Gastroesophageal sphincter (tissue), 2 donors: ENCODE measurements around the gene GLI2.

Experiments used
- EP300 ChIP-seq: sonication (generic); formaldehyde crosslinking; IDR thresholded peaks from one replicate; pipeline ENCODE4 v1.6.1; 2017; ENCODE audit warnings: antibody characterized with exemption, mild to moderate bottlenecking
- POLR2A ChIP-seq, 2 donors: fragments of 450-650 bp; IDR thresholded peaks; one replicate each; pipeline ENCODE4 v1.6.1; 2017; ENCODE audit warnings: antibody characterized with exemption in 2 of 2, mild to moderate bottlenecking in 2 of 2, moderate library complexity in 1 of 2
- POLR2AphosphoS5 ChIP-seq: sonication (generic); formaldehyde crosslinking; IDR thresholded peaks from one replicate; pipeline ENCODE4 v1.6.1; 2017; ENCODE audit warnings: antibody characterized with exemption

DNA sequence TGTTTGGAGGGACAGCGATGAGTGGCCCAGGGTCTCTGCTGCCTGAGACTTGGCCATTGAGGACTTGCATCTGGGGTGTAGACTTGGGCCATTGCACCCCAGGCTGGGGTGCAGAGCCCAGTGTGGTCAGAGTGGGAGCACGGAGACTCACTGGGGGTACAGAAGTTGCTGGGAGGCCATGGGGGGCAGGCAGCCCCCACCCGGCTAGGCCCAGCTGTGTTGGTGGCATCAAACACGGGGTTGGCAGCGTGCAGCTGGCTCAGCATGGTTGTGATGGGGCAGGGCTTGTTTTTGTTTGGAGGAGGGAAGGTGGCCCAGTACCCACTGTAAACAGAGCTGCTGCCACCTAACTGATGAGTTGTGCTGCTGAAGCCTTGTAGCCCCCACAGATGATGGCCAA, 42.1 kb downstream of the GLI2 start:
- TF ChIP-seq POLR2A (IDR thresholded peaks at IDR 0.05) (no peak), POLR2AphosphoS5 (no peak), EP300 (no peak)
